Limb (tissue), 2 donors: Measurements from ENCODE around the gene CCDC73.
"Not testable (repeated sequence)": the region's sequence is repeated elsewhere in the genome, so short reads cannot be mapped to it uniquely, and the experiment has no call there.

Experiments used
- DNase-seq, 2 donors: peaks; one replicate each; pipeline ENCODE4 v3.0.0-alpha.2; 2016; ENCODE audit errors: extremely low spot score in 2 of 2

Gene CCDC73

DNA sequence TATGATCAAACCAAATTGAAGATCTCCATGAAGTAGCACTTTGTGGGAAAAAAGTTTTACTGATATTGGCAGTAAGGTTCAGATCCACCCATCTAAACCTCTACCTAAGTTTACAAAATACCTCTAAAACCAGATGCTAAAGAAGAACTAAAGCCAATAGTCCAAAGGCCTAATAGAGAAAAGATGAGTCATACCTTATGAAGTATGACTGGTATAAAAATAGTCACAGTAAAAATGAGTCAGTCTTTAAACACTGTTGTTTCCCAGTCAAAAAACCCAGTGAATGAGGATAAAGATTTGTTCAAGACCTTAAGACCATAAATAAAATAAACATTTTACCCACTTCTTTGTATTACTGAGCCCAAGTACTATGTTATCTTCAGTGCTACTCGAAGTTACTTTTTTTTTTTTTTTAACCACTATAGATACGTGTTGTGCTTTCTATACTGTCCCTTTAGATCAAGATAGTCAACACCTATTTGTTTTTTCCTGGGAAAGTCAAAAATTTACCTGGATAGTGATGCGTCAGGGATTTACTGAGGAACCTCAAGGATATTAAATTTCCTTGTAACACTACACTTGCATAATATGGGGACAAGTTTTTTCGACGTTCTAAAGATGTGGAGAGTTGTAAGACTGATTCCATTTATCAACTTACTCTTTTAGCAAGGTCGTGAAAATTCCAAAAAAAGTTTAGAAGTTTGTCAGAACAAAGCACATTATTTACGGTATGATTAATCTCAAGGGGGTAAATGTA lies 87.3 kb downstream of the CCDC73 start:
- no peak for DNase-seq

DNA sequence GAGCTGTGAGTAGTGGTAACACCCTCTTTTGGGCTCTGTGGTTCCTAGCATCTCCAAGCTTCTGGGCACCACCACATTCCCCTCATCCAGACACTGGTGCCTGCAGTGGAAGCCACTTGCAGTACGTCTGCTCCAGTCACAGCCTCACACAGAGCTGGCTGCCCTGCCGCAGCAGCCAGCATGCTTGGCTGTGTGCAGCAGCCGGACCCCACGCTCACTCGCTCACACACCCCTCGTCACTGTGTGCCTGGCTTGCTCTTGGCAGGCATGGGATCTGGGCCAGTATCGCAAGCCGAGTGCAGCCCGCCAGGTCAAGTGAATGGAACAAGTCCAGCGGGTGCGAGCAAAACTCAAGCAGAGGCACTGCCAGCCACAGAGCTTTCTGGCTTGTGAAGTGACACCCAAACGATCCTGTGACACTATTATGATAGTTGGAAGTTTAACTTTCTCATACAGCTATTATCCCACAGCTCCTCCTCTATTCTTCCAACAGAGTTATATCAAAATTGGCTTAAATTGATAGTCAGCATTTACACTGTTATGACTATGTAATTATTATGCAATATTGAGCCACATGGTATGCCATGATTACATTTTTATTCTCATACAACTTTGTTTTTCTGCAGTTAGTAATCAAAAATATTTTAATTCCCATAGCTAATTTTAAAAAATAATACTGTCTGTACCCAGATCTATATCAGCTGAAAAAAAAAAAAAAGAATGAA lies 89.0 kb downstream of the CCDC73 start:
- no peak for DNase-seq

DNA sequence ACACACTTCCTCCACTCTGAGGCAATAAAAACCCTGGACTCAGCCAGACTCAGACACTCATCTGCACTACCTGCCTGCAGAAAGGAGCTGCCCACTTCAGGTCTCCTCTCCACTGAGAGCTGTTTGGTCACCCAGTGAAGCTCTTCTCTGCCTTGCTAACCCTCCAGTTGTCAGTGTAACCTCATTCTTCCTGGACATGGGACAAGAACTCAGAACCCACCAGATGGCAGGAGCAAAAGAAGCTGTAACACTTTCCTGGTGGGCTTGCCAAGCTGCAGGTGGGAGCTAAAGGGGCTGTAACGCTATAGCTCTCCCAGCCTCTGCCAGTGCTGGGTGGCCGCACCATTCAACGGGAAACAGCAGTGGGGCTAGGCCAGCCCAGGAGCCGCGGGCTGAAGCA lies 89.7 kb downstream of the CCDC73 start:
- no peak for DNase-seq

DNA sequence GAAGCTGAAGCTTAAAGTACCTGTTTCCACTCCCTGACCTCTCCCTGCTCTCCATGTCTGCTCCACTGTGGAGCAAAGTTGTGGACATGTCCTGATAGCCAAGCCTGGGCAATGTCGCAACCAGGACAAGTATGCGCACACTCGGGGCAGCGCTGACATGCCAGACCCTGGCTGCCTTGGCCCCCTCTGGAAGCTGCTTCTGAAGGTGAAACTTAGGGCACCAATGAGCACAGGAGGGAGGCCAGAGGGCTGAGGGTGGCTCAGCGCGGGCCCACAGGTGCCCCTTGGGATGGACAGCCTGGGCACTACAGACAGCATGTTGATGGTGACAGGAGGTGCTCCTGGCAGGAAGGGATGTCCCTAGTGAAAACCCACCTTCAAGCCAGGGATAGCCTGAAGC lies 90.2 kb downstream of the CCDC73 start:
- no peak for DNase-seq

DNA sequence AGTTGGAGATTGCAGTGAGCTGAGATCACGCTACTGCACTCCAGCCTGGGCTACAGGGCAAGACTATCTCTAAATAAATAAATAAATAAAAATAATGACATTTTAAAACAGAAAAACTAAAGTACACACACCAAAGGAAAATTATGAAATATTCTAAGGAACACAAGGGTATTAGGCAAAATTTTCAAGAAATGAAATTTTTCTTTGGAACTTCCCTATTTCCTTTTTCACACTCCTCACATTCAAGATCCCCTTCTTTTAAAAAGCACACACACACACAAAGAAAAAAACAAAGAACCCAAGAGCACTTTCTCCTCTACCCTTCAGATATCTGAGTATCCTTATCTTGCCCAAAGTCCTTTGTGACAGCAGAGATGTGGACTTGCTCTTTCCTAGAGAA lies 92.8 kb downstream of the CCDC73 start:
- DNase-seq, result no peak

DNA sequence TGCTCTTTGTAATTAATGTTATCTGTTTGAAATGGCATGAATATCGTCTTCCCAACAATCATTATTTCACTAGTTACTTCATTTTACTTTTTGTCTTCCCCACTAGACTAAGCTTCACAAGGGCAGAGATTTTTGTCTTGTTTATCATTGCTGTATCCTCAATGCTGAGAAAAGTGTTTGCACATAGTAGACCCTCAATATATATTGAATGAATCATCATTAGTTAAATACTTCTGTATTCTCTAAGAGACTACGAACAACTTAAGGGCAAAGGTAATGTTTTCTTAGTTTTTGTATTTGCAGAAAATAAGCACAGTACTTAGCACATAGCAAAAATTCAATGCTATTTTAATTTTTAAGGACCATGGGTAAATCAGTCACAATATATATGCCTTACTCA lies 95.9 kb downstream of the CCDC73 start:
- no peak for DNase-seq

DNA sequence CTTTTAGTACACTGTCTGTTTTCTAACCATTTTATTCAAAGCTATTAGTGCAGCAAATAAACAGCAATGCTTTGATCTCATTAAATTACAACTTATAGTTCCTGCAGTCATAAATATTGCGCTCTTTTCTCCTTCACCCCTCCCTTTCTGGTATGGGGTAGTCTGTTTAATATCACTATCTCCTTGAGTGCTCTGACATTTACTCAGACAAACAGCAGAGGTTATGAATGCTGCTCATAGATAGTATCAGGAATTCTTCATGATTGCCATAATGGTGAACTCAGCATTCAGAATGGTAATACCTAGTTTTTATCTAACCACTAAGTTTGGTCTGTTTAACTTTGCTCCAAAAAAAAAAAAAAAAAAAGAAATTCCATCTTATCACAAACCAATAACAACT lies 123.4 kb downstream of the CCDC73 start:
- DNase-seq, result no peak

DNA sequence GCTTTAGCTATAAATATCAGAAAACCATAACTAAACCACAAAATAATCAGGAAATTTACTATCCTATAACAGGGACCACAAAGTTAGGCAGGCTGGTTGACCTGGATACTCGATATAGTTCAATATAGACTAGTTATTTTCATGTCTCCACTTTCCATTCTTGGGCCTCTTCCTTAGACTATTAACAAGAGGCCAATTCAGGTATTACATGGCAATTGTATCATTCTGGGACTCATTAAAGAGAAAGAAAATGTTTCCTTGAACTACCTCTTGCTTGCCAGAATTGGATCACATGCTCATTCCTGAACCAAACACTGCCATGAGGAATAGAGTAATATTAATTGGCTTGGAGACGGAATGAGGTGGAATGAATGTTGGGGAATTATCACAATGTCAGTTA lies 134.8 kb downstream of the CCDC73 start:
- no peak for DNase-seq

DNA sequence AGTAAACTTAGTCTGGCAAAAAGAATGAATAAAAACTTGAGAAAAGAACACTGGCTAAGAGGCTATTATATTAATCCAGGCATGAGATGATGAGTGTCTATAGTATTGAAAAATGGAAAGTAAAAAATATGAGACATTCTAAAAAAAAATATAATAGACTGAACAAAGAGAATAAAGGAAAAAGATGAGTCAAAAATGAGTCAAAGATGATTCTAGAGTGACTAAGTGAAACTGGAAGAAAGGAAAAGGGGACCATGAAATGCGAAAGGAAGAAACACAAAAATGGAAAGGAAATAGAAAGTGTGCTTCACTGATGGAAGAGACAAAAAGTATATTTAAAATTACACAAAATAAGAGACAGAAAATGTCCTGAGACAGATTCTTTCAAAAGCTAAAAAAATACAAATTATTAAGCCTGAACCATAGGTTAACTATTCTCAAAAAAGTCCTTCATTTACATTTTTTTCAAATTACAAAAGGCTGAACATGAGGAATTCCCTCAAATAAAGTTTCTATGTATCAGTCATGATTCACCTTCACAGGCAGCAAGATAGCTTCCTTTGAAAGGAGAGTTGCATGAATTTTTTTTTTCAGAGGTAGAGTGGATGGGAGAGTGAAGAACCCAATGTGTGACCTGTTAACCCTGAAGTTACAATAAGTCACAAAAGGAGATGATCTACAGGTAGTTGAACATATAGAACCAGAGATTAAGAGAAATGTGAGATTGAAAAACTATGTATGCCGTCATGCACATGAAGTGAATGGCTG lies 135.6 kb downstream of the CCDC73 start:
- DNase-seq, result no peak

DNA sequence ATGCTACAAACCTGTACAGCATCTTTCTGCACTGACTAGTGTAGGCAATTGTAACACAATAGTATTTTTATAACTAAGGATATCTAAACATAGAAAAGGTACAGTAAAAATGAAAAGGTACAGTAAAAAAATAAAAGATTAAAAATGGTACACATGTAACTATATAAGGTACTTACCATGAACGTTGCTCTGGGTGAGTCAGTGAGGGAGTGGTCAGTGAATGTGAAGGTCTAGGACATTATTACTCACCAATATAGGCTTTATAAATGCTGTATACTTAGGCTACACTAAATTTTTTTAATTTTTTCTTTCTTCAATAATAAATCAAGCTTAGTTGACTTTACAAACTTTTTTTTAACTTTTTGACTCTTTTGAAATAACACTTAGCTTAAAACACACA lies 150.9 kb downstream of the CCDC73 start:
- no peak for DNase-seq

DNA sequence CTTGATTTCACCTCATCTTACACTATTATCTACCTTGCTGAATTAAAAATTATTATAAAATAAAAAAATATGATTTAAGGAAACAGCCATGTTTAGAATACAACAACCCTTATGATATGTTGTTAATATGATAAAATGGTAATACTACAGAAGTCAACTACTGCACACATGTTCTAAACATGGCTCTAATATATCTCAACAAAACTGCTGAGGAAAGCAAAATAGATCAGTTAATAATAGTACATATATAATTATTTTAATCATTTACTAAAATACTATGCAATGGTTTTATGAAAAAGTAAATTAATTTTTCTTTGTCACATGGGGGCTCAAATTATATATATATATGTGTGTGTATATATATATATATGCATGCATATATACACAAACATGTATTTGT lies 153.1 kb downstream of the CCDC73 start:
- DNase-seq, result no peak

DNA sequence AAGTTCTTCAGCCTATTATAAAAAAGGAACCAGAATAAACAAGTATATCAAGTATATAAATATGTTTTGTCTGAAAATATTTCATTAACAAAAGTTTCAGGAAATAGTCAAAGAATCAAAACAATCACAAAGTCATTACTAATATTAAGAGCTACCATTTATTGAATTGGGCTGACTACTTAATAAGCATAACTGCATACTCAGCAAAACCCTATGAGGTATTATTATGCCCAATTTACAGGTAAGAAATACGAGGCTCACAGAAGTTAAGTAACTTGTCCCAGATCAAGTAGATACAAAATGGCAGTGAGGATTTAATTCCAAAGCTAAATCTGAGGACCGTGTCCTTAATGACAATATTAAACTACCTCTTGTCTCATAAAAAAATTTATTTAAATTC lies 158.6 kb downstream of the CCDC73 start:
- no peak for DNase-seq

DNA sequence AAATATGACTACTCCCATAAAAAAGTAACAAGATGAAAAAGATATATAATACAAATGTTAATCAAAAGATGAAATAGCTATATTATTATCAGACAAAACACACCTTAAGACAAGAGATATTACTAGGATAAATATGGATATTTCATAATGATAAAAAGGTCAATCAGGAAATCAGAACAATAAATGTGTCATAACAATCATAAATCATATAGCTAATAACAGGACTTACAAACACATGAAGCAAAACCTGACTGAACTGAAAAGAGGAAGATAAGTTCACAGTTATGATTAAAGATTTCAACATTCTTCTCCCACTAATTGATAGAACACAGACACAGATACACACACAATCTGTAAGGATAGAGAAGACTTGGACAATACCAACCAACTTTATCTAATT lies 163.6 kb downstream of the CCDC73 start:
- no peak for DNase-seq

DNA sequence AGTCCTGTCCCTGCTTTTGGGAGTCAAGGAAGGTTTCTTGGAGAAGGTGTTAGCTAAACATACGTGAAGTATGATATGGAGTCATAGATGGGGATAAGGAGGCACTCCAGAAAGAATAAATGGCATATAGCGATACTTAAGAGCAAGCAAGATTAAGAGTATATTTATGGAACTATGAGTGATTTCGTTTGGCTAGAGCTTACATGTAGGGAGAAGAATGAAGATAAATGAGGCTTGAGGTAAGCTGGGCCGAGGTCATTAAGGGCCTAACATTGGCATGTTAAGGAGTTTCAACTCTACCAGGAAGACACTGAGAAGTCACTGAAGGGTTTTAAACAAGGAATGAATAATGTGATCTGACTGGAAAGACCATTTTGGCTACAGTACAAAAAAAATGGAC lies 177.6 kb downstream of the CCDC73 start:
- no peak for DNase-seq

DNA sequence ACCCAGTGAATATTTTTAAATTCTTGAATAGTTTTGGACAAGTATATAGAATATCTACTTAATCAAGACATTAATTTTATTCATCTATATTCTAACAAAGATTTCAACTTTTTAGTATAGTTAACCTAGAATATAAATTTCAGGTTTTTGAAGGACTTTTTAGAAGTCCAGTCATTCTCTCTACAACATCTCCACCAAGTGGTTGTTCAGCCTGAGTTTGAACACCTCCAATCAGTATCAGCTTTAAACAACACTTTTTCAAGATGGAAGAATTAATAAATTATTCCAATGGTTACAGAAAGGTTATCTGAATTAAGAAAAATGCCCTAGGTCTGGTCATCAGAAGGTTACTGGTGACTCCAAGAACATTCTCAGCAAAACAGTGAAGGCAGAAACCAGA lies 179.0 kb downstream of the CCDC73 start:
- DNase-seq, result no peak

DNA sequence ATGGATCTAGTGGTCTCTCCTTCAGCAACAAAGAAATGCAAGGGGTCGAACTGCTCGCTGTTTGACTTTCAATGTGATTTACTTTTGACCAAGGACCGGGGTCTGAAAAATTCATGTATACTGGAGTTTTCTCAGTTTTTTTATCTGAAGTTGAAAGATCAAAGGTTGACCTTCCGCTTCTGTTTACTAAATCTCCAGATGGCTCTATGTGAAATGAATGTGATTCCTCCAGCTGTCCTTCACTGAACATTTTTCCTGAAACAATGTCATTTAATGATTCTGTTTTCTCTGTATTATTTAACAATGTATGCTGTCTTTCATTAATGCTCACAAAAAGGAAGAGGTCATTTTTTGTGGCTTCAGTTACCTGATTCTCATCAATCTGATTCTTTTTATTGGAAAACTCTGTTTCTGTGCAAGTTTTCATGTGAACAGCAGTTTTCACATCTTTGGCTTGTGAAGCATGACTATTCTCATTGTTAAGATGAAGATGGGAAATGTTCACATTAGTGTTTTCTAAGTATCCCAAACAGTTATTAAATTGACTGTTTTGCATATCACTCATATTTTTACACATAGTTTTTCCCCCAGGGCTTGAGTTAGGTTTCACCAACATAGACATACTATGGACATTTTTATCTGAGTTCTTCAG lies 180.8 kb downstream of the CCDC73 start:
- no peak for DNase-seq

DNA sequence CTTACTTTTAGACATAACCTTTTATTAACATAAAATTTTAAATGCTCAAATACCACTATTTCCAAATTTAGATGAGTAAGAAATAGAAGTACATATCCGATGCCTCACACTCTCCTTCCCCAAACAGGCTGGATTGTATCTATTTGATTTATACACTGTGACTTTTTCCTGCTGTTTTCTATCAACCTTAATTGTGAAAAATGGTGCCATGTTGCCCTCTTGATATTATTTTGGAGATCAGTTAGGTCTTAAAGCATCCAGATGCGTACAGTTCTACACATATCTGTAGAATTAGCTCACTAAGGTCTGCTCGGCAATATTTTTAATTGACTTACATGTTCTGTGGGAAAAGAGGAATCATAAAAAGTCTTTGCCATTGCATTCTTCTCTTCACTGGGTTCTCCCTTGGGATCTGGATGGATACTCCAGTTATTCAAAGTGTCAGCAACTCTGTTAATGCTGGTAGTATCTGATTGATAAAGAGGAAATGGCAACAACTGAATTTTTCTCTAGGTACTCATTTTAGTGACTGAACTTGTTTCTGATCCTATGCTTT lies 183.6 kb downstream of the CCDC73 start:
- DNase-seq, result no peak

DNA sequence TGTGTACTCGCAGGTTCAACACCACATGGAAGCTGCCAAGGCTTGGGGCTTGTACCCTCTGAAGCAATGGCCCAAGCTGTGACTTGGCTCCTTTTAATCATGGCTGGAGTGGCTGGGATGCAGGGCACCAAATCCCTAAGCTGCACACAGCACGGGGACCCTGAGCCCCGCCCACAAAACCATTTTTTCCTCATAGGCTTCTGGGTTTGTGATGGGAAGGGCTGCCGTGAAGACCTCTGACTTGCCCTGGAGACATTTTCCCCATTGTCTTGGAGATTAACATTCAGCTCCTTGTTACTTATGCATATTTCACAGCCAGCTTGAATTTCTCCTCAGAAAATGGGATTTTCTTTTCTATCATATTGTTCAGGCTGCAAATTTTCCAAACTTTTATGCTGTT lies 185.6 kb downstream of the CCDC73 start:
- not testable (repeated sequence) for DNase-seq

DNA sequence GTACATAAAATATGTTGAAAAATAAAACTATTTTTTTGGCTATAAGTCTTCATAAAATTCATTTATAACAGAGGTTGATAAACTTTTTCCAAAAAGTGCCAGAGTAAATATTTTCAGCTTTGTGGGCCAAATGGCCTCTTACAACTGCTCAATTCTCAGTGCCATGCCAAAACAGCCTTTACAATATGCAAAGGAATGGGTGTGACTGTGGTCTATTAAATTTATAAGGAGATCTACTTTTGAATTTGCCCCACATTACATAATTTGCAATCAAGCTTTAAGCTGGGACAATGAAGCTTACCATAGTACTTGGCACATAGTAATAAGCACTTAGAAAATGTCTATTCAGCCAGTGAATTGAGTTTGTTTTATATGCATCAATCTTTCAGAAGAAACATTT lies 188.2 kb downstream of the CCDC73 start:
- no peak for DNase-seq

DNA sequence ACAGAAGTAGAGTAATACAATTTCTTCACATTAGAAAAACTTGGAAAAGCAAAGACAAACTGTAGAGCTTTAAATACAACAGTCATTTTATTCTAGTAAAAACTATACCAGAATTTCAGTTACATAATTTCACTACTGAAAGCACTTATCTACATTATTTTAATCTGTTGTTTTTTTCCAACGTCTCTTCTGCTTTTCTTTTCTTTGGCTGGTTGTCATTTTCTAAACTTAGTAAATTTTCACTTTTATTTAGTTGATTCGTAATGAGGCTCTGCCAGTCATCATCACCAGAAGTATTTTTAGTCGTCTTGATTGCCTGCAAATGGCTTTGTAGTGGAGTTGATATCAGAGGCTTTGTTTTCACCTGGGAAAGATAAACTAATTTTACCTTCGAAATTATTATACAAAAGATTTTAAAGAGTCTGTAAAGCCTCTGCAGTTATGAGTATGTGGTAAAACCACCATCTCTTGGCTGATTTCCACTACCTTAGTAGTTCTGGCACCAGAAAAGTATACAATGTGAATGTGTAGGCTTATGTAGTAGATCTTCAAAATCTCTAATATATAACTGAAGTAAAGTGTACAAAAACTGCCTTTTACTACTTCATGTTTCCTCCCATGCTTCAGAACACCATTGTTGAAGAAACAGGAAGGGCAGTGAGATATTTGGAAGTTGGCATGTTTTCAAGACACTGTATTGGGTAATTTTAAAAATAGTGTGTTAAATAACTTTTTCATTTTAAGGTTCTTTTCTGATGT lies 191.6 kb downstream of the CCDC73 start:
- DNase-seq, result no peak

DNA sequence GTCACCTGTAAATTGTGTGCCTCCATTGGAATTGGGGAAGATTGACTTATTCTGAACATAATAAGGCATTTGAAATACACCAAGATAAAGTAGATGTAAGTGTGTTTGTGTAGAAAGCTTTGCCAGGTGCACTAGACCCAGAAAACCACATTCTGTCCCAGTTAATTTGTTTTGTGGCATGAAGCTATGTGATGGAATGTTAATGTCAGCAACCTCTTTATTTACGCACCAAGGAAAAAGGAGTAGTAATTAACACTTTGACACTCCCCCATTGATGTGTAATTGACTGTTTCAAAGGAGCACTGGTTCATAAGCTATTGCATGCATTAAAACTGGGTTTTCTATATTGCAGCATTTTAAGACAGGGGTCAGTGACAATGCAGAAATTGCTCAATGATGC lies 196.5 kb downstream of the CCDC73 start:
- no peak for DNase-seq
